GM10266 (cell line): ENCODE data around the gene WWC1.

ENCODE experiments used
- DNase-seq: peaks from one replicate; pipeline ENCODE4 v3.0.0; 2012; ENCODE audit errors: extremely low spot score
- TF ChIP-seq, protein P1 (sequence below): IDR thresholded peaks from 2 replicates; pipeline ENCODE4 v1.5.1; 2012; ENCODE audit warnings: mild to moderate bottlenecking, low read depth; ENCODE audit not compliant: control insufficient read depth, insufficient read depth; ENCODE audit errors: missing control alignments

Gene WWC1

DNA sequence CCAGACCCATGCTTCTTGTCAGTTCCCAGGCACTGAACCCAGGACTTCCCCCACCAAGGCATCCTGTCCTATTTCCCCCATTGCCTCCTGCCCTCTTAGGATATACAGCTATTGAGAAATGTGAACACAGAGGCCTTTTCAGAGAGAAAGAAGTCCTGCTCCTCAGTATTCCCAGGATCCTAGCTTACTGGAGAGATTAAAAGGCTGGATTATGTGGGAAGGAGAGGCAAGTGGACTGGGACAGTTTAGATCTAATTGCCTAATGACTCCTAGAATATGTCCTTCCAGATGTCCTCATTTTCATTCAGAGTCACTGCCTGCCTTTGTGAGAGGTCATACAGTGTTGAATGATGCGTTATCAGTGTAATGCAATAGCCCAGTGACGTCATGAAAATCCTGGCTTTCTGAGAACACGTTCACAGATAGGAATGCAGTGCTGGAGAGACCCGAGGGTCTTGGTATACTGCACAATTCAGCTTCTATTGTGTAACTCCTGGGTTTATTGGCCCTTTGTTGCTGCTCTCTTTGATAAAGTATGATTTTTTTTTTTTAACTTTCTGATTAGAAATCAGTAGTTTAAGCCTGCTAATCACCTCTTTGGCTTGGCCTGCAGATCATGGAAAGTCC, 26.2 kb downstream of the WWC1 start:
- no peak for DNase-seq
- TF ChIP-seq, protein P1, sequence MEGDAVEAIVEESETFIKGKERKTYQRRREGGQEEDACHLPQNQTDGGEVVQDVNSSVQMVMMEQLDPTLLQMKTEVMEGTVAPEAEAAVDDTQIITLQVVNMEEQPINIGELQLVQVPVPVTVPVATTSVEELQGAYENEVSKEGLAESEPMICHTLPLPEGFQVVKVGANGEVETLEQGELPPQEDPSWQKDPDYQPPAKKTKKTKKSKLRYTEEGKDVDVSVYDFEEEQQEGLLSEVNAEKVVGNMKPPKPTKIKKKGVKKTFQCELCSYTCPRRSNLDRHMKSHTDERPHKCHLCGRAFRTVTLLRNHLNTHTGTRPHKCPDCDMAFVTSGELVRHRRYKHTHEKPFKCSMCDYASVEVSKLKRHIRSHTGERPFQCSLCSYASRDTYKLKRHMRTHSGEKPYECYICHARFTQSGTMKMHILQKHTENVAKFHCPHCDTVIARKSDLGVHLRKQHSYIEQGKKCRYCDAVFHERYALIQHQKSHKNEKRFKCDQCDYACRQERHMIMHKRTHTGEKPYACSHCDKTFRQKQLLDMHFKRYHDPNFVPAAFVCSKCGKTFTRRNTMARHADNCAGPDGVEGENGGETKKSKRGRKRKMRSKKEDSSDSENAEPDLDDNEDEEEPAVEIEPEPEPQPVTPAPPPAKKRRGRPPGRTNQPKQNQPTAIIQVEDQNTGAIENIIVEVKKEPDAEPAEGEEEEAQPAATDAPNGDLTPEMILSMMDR, result no peak

DNA sequence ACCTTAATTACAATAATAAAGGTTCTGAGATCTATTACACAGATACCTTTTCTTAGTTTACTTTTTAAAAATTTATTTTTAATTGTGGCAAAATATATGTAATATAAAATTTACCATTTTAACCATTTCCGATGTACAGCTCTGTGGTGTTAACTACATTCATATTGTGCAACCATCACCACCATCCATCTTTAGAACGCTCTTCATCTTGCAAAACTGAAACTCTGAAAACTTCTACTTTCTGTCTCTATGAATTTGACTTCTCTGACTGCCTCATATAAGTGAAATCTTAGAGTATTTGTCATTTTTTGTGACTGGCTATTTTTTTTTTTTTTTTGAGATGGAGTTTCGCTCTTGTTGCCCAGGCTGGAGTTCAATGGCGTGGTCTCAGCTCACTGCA, 26.8 kb downstream of the WWC1 start:
- no peak for DNase-seq
- TF ChIP-seq, protein P1, result no peak

DNA sequence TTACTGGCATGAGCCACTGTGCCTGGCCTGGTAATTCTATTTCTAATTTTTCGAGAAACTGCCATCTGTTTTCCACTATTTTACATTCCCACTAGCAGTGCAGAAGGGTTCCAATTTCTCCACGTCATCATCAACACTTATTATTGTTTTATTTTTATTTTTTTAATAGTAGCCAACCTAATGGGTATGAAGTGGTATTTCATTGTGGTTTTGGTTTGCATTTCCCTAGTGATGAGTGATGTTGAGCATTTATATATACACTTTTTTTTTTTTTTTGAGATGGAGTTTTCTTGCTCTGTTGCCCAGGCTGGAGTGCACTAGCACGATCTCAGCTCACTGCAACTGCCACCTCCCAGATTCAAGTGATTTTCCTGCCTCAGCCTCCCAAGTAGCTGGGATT, 28.3 kb downstream of the WWC1 start:
- TF ChIP-seq, protein P1, result no peak
- no peak for DNase-seq

DNA sequence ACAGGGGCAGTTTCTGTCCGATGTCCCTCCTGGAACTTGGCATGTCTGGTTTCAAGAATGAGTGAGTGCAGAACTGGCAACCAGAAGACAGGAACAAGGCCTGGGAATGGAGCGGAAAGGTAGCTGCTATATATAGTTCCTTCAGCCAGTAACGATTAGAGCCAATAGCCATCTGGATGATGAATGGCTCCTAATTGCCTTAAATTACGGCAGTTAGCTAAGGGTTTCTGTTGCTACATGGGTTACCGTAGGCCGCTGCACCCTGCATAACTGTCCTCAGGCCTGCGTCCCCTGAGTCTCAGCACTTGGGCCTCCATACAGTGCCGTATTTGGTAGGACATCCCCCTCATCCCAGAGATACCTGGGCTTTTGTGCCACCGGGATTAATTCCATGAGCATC, 29.4 kb downstream of the WWC1 start:
- DNase-seq, result no peak
- TF ChIP-seq, protein P1, result no peak

DNA sequence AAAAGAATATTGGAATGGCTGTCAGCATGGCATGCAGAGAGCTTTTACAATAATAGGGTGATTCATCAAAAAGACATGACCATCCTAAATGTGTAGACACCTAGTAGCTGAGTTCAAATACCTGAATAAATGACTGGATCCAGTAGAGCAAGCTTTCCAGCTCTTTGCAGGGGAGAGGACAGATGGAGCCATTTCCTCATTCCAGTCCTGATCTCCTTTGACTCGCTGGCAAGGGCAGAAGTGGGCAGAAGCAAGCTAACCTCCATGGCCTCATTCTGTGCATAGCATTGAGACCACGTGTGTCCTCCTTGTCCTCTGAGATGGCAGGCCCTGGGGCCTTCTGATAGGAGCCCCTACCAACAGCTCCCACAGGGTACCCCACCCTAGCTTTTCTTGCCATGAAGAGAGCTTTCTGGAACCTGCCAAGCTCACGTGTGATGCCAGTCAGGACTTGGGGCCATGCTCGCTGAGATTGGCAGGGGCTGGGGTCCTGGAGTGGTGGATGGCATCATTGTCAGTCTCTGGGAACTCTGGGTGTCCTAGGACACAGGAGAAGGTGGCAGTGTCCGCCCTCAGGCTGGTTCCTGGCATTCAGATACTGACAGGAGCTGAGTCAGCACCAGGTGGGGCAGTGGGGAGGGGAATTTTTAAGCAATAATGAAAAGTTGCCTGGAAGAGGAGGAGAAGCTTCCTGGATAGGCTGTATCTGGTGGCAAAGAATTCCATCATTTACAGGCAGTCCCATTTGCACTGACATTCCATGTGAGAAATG, 33.6 kb downstream of the WWC1 start:
- DNase-seq, result no peak
- TF ChIP-seq, protein P1, result no peak

DNA sequence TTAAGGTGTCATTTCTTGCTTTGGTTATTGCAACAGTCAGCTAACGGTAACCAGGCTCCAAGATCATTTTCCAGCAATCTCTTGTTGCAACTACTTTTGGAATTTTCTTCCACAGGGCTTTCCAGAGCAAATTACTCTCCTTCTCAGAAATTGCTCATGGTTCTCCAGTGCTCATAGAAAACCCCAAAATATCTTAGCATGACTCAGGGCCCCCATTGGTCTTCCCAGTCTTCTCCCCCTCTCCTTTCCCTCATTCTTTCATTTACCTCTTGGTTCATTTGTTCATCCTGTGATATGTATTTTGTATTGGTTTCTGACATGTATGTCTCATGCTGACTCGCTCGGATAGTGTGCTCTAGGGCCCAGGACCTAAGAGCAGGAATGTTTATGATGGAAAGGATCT, 35.6 kb downstream of the WWC1 start:
- TF ChIP-seq, protein P1, result no peak
- no peak for DNase-seq

DNA sequence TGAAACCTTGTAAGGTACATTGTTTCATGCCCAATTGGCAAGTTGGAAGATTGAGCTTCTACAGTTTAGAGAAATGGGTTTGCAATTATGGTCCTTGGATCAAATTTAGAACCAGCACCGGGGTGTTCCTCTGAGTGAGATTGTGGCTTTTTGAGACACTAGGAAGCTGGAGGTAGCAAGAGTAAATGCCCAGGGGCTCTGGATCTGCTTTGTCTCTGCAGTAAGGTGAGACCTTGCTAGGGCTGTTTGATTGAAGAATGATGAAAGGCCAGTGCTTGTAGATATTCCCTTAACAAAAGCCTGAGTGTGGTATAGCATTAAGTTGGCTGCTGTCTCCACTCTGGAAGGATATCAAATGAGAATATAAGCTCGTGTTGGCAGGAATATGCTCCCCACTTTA, 36.0 kb downstream of the WWC1 start:
- DNase-seq, result no peak
- TF ChIP-seq, protein P1, result no peak
